ENCODE results near the gene PEAK1. TPM values are rescaled to one million over a fixed set of nuclear protein-coding genes. Genes with fewer than 3 reads are reported as not detected.

PEAK1 gene
- total RNA-seq, 1 donor from 2014 or later = 60.0 TPM

DNA sequence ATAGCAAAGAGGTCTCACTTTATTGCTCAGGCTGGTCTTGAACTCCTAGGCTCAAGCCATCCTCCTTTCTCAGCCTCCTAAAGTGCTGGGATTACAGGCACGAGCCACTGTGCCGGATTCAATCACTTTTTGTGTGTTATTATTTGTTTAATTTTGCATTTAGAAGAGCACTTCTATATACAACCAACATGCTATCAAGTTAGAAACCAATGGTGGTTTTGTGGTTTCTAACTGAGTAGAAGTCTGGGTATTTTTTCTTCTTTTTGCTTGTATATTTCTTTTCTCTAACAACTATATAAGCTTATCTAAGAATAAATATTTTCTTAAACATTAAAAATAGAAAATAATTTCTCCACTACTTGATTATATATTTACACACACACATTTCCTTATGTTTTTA, 86.7 kb downstream of the PEAK1 start:
- H3K27ac ChIP-seq (ENCODE audit: low read depth, low read length) = no peak overlapping the region
- H3K9me3 ChIP-seq (ENCODE audit: control insufficient read depth in 3 of 3, low read length in 3 of 3) = no peaks in the 10 kb centered on the region
- H3K4me3 ChIP-seq (ENCODE audit: low read length in 3 of 3) = no peak overlapping the region
- no peaks in the 10 kb centered on the region for H3K27me3 ChIP-seq (ENCODE audit: control insufficient read depth in 3 of 3, insufficient read depth in 3 of 3, low read length in 3 of 3)
- H3K36me3 ChIP-seq (ENCODE audit: control insufficient read depth in 3 of 3, insufficient read depth in 3 of 3, low read length in 3 of 3) = no peaks in the 10 kb centered on the region
- H3K4me1 ChIP-seq (ENCODE audit: control insufficient read depth in 3 of 3, insufficient read depth in 3 of 3, low read length in 3 of 3) = peaks cover 7 to 10% (median 8%) of the 10 kb centered on the region in 3 donors
- no peak overlapping the region for H3K9ac ChIP-seq (ENCODE audit: low read depth in 1 of 3, low read length in 3 of 3)

- Histone ChIP-seq H3K36me3 (ENCODE audit: control insufficient read depth in 3 of 3, insufficient read depth in 3 of 3, low read length in 3 of 3) (no peaks in the 10 kb centered on the region), H3K4me3 (ENCODE audit: low read length in 3 of 3) (no peak overlapping the region), H3K9me3 (ENCODE audit: control insufficient read depth in 3 of 3, low read length in 3 of 3) (no peaks in the 10 kb centered on the region), H3K27ac (ENCODE audit: low read depth, low read length) (no peak overlapping the region), H3K9ac (ENCODE audit: low read depth in 1 of 3, low read length in 3 of 3) (no peak overlapping the region), H3K27me3 (ENCODE audit: control insufficient read depth in 3 of 3, insufficient read depth in 3 of 3, low read length in 3 of 3) (no peaks in the 10 kb centered on the region), H3K4me1 (ENCODE audit: control insufficient read depth in 3 of 3, insufficient read depth in 3 of 3, low read length in 3 of 3) (no peaks in the 10 kb centered on the region)
Measured at GRCh38 chr15:77329202-77329601, 90.7 kb downstream of the PEAK1 start.

DNA sequence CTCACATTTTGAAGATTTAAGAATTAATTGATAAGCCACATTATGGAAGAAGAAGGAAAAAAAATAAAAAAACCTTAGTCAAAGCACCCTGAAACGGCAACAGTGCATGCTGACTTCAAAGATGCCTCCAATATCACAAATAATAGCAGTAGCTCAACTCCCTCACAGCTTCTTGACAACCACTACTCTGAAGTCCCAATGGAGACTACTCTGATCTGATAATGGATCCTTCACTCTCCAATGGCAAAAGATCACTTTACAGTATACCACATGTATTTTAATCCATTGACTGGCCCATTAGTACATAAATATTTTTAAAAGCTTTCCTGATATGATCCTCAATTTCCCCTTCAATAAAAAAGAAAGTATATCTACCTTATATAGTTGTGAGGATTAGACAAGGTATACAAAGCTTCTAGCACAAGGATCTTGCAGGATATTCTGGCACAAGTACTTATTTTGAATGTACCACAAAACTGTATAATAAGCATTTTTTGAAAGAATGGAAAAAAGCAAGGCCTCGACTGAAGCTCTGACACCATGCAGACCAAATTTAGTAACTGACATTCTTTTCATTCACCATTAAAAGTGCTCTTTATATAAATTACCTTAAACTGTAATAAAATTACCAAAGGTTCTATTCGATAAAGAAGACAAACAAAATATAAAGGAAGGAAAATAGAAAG, 91.9 kb downstream of the PEAK1 start:
- no peak overlapping the region for H3K9ac ChIP-seq (ENCODE audit: low read depth in 1 of 3, low read length in 3 of 3)
- H3K9me3 ChIP-seq (ENCODE audit: control insufficient read depth in 3 of 3, low read length in 3 of 3) = no peaks in the 10 kb centered on the region
- no peaks in the 10 kb centered on the region for H3K4me1 ChIP-seq (ENCODE audit: control insufficient read depth in 3 of 3, insufficient read depth in 3 of 3, low read length in 3 of 3)
- H3K27ac ChIP-seq (ENCODE audit: low read depth, low read length) = no peak overlapping the region
- no peaks in the 10 kb centered on the region for H3K27me3 ChIP-seq (ENCODE audit: control insufficient read depth in 3 of 3, insufficient read depth in 3 of 3, low read length in 3 of 3)
- H3K4me3 ChIP-seq (ENCODE audit: low read length in 3 of 3) = no peak overlapping the region
- H3K36me3 ChIP-seq (ENCODE audit: control insufficient read depth in 3 of 3, insufficient read depth in 3 of 3, low read length in 3 of 3) = no peaks in the 10 kb centered on the region

GRCh38 chr15:77327168-77327567, 92.7 kb downstream of the PEAK1 start:
- H3K27ac ChIP-seq (ENCODE audit: low read depth, low read length) = no peak overlapping the region
- no peaks in the 10 kb centered on the region for H3K4me1 ChIP-seq (ENCODE audit: control insufficient read depth in 3 of 3, insufficient read depth in 3 of 3, low read length in 3 of 3)
- no peak overlapping the region for H3K4me3 ChIP-seq (ENCODE audit: low read length in 3 of 3)

GRCh38 chr15:77326366-77326765, 93.5 kb downstream of the PEAK1 start:
- no peaks in the 10 kb centered on the region for H3K4me1 ChIP-seq (ENCODE audit: control insufficient read depth in 3 of 3, insufficient read depth in 3 of 3, low read length in 3 of 3)
- no peak overlapping the region for H3K4me3 ChIP-seq (ENCODE audit: low read length in 3 of 3)
- H3K36me3 ChIP-seq (ENCODE audit: control insufficient read depth in 3 of 3, insufficient read depth in 3 of 3, low read length in 3 of 3) = no peaks in the 10 kb centered on the region
- H3K27me3 ChIP-seq (ENCODE audit: control insufficient read depth in 3 of 3, insufficient read depth in 3 of 3, low read length in 3 of 3) = no peaks in the 10 kb centered on the region
- H3K9ac ChIP-seq (ENCODE audit: low read depth in 1 of 3, low read length in 3 of 3) = no peak overlapping the region
- no peaks in the 10 kb centered on the region for H3K9me3 ChIP-seq (ENCODE audit: control insufficient read depth in 3 of 3, low read length in 3 of 3)
- no peak overlapping the region for H3K27ac ChIP-seq (ENCODE audit: low read depth, low read length)

More at GRCh38 chr15:77327168-77327567, 92.7 kb downstream of the PEAK1 start:
- Histone ChIP-seq H3K27me3 (ENCODE audit: control insufficient read depth in 3 of 3, insufficient read depth in 3 of 3, low read length in 3 of 3) (no peaks in the 10 kb centered on the region), H3K9ac (ENCODE audit: low read depth in 1 of 3, low read length in 3 of 3) (no peak overlapping the region), H3K36me3 (ENCODE audit: control insufficient read depth in 3 of 3, insufficient read depth in 3 of 3, low read length in 3 of 3) (no peaks in the 10 kb centered on the region), H3K9me3 (ENCODE audit: control insufficient read depth in 3 of 3, low read length in 3 of 3) (no peaks in the 10 kb centered on the region)

GRCh38 chr15:77312523-77312922, 107.4 kb downstream of the PEAK1 start:
- Histone ChIP-seq H3K4me3 (ENCODE audit: low read length in 3 of 3) (no peak overlapping the region), H3K27ac (ENCODE audit: low read depth, low read length) (no peak overlapping the region), H3K36me3 (ENCODE audit: control insufficient read depth in 3 of 3, insufficient read depth in 3 of 3, low read length in 3 of 3) (no peaks in the 10 kb centered on the region), H3K9ac (ENCODE audit: low read depth in 1 of 3, low read length in 3 of 3) (no peak overlapping the region), H3K4me1 (ENCODE audit: control insufficient read depth in 3 of 3, insufficient read depth in 3 of 3, low read length in 3 of 3) (peaks cover 0 to 4% (median 0%) of the 10 kb centered on the region in 3 donors), H3K9me3 (ENCODE audit: control insufficient read depth in 3 of 3, low read length in 3 of 3) (no peaks in the 10 kb centered on the region), H3K27me3 (ENCODE audit: control insufficient read depth in 3 of 3, insufficient read depth in 3 of 3, low read length in 3 of 3) (no peaks in the 10 kb centered on the region)

- Histone ChIP-seq H3K36me3 (ENCODE audit: control insufficient read depth in 3 of 3, insufficient read depth in 3 of 3, low read length in 3 of 3) (no peaks in the 10 kb centered on the region), H3K4me3 (ENCODE audit: low read length in 3 of 3) (no peak overlapping the region), H3K9ac (ENCODE audit: low read depth in 1 of 3, low read length in 3 of 3) (no peak overlapping the region), H3K27me3 (ENCODE audit: control insufficient read depth in 3 of 3, insufficient read depth in 3 of 3, low read length in 3 of 3) (no peaks in the 10 kb centered on the region), H3K4me1 (ENCODE audit: control insufficient read depth in 3 of 3, insufficient read depth in 3 of 3, low read length in 3 of 3) (peaks cover 0 to 4% (median 0%) of the 10 kb centered on the region in 3 donors), H3K9me3 (ENCODE audit: control insufficient read depth in 3 of 3, low read length in 3 of 3) (no peaks in the 10 kb centered on the region), H3K27ac (ENCODE audit: low read depth, low read length) (no peak overlapping the region)
Measured at GRCh38 chr15:77311618-77312398, 108.1 kb downstream of the PEAK1 start.

DNA sequence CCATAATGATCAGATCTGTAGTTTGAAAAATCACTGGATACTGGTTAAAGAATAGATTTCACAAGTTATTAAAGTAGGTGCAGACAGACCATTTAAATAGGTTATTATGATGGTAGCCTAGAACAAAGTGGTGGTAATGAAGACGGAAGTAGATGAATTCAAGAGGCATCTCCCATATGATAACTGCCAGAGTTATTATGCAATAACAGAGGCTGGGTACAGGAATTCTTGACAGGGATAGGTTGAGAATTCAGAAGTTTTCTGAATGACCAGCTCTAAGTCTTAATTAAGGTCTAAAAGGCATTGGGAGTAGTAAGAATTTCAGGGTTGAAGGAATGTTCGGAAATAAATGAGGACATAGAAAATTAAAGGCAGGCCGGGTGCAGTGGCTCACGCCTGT, 108.9 kb downstream of the PEAK1 start:
- Histone ChIP-seq H3K9me3 (ENCODE audit: control insufficient read depth in 3 of 3, low read length in 3 of 3) (no peaks in the 10 kb centered on the region), H3K9ac (ENCODE audit: low read depth in 1 of 3, low read length in 3 of 3) (no peak overlapping the region), H3K36me3 (ENCODE audit: control insufficient read depth in 3 of 3, insufficient read depth in 3 of 3, low read length in 3 of 3) (no peaks in the 10 kb centered on the region), H3K27ac (ENCODE audit: low read depth, low read length) (no peak overlapping the region), H3K4me1 (ENCODE audit: control insufficient read depth in 3 of 3, insufficient read depth in 3 of 3, low read length in 3 of 3) (peaks cover 0 to 4% (median 0%) of the 10 kb centered on the region in 3 donors), H3K4me3 (ENCODE audit: low read length in 3 of 3) (no peak overlapping the region), H3K27me3 (ENCODE audit: control insufficient read depth in 3 of 3, insufficient read depth in 3 of 3, low read length in 3 of 3) (no peaks in the 10 kb centered on the region)

DNA sequence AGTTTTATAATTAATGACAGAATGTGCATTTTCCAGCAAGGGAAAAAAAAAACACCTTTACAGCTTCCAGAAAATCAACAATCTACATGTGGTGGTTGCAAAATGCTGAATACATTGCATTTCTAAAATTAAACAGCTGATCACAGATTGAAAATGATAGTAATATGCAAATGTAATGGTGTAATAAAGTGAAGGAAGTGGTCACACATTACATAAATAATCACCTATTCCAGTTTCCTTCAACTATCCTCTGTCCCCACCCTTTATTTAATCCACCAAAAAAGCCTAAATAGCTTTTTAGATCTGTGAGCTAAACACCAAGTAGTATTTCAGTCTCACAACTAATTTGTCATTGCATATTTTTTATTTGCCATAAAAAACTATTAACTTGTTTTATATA, 110.5 kb downstream of the PEAK1 start:
- Histone ChIP-seq H3K4me3 (ENCODE audit: low read length in 3 of 3) (no peak overlapping the region), H3K36me3 (ENCODE audit: control insufficient read depth in 3 of 3, insufficient read depth in 3 of 3, low read length in 3 of 3) (no peaks in the 10 kb centered on the region), H3K27ac (ENCODE audit: low read depth, low read length) (no peak overlapping the region), H3K9me3 (ENCODE audit: control insufficient read depth in 3 of 3, low read length in 3 of 3) (no peaks in the 10 kb centered on the region), H3K9ac (ENCODE audit: low read depth in 1 of 3, low read length in 3 of 3) (no peak overlapping the region), H3K27me3 (ENCODE audit: control insufficient read depth in 3 of 3, insufficient read depth in 3 of 3, low read length in 3 of 3) (no peaks in the 10 kb centered on the region), H3K4me1 (ENCODE audit: control insufficient read depth in 3 of 3, insufficient read depth in 3 of 3, low read length in 3 of 3) (peaks cover 0 to 4% (median 0%) of the 10 kb centered on the region in 3 donors)

DNA sequence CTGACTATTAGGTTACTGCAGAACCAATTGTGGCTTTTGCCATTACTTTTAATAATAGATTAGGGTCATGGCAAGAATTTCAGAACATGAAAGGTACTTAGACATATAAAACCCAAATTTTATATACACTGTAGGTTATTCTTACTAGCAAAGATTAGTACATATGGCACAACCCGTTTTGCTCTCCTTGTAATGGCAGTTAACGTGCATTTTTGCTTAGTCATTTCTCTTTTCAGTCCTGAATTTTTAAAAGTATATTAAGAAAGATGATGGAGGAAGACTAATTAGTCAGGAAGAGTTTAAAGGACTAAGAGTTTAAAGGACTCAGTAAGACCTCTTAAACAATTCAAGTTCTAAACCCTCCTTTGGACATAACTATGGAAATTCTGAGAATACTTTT, 114.0 kb downstream of the PEAK1 start:
- H3K9ac ChIP-seq (ENCODE audit: low read depth in 1 of 3, low read length in 3 of 3) = no peak overlapping the region
- no peaks in the 10 kb centered on the region for H3K9me3 ChIP-seq (ENCODE audit: control insufficient read depth in 3 of 3, low read length in 3 of 3)
- H3K4me3 ChIP-seq (ENCODE audit: low read length in 3 of 3) = no peak overlapping the region
- H3K36me3 ChIP-seq (ENCODE audit: control insufficient read depth in 3 of 3, insufficient read depth in 3 of 3, low read length in 3 of 3) = no peaks in the 10 kb centered on the region
- H3K4me1 ChIP-seq (ENCODE audit: control insufficient read depth in 3 of 3, insufficient read depth in 3 of 3, low read length in 3 of 3) = no peaks in the 10 kb centered on the region
- no peak overlapping the region for H3K27ac ChIP-seq (ENCODE audit: low read depth, low read length)
- no peaks in the 10 kb centered on the region for H3K27me3 ChIP-seq (ENCODE audit: control insufficient read depth in 3 of 3, insufficient read depth in 3 of 3, low read length in 3 of 3)

Measured in skeletal muscle tissue (tissue), 4 donors.